GM23338 (cell line): ENCODE results near the gene BRCC3. TPM values are rescaled to one million over a fixed set of nuclear protein-coding genes. Genes with fewer than 3 reads are reported as not detected.

ENCODE experiments used
- ATAC-seq: fragments of 200-7000 bp; cut with Tn5 transposase; 3 replicates; pipeline ENCODE4 v1.9.1; 2020
- DNase-seq: peaks from one replicate; pipeline ENCODE4 v3.0.0-alpha.2; 2015; ENCODE audit warnings: low spot score
- H2AFZ ChIP-seq: fragments of 200-600 bp; sonication (generic); 2 replicates; pipeline ENCODE4 v1.8.0; 2016; ENCODE audit warnings: antibody characterized with exemption, mild to moderate bottlenecking, moderate library complexity
- H3F3A ChIP-seq: fragments of 200-600 bp; sonication (generic); replicated peaks from 2 replicates; pipeline ENCODE4 v1.8.0; 2017; ENCODE audit warnings: antibody characterized with exemption, mixed run types, low read depth
- H3K27ac ChIP-seq: fragments of 200-600 bp; sonication (generic); 2 replicates; pipeline ENCODE4 v1.6.1; 2016; ENCODE audit warnings: low read depth
- H3K27me3 ChIP-seq: fragments of 200-600 bp; sonication (generic); 2 replicates; pipeline ENCODE4 v1.8.0; 2016; ENCODE audit warnings: mild to moderate bottlenecking, mixed run types, moderate library complexity; ENCODE audit not compliant: insufficient read depth
- H3K36me3 ChIP-seq: fragments of 200-600 bp; sonication (generic); 2 replicates; pipeline ENCODE4 v1.8.0; 2016; ENCODE audit warnings: mild to moderate bottlenecking; ENCODE audit not compliant: insufficient read depth
- H3K4me1 ChIP-seq: fragments of 200-600 bp; sonication (generic); 2 replicates; pipeline ENCODE4 v1.8.0; 2016; ENCODE audit warnings: mild to moderate bottlenecking, moderate library complexity; ENCODE audit not compliant: insufficient read depth
- H3K4me2 ChIP-seq: fragments of 200-600 bp; sonication (generic); 2 replicates; pipeline ENCODE4 v1.7.1; 2017; ENCODE audit warnings: mixed run types
- H3K4me3 ChIP-seq: fragments of 200-600 bp; sonication (generic); 2 replicates; pipeline ENCODE4 v1.6.1; 2016; ENCODE audit warnings: mixed run types
- H3K79me2 ChIP-seq: fragments of 200-600 bp; sonication (generic); replicated peaks from 2 replicates; pipeline ENCODE4 v1.8.0; 2017; ENCODE audit warnings: mild to moderate bottlenecking; ENCODE audit not compliant: insufficient read depth
- H3K9me2 ChIP-seq: fragments of 200-600 bp; sonication (generic); 2 replicates; pipeline ENCODE4 v1.8.0; 2017; ENCODE audit not compliant: insufficient read depth
- H4K20me1 ChIP-seq: fragments of 200-600 bp; sonication (generic); replicated peaks from 2 replicates; pipeline ENCODE4 v1.8.0; 2017; ENCODE audit warnings: mild to moderate bottlenecking; ENCODE audit not compliant: insufficient read depth
- H3K27ac Mint-ChIP-seq: 2 replicates; pipeline ENCODE4 v1.8.0; 2020; ENCODE audit warnings: inconsistent platforms, mild to moderate bottlenecking, moderate library complexity, mixed read lengths
- H3K27me3 Mint-ChIP-seq: 3 replicates; pipeline ENCODE4 v1.8.0; 2022; ENCODE audit warnings: low read depth, mild to moderate bottlenecking, moderate library complexity, mixed read lengths, inconsistent platforms; ENCODE audit not compliant: insufficient read depth, poor library complexity
- H3K36me3 Mint-ChIP-seq: 3 replicates; pipeline ENCODE4 v1.8.0; 2021; ENCODE audit warnings: low read depth, mild to moderate bottlenecking, inconsistent platforms, moderate library complexity, mixed read lengths
- H3K4me1 Mint-ChIP-seq: 3 replicates; pipeline ENCODE4 v1.8.0; 2020; ENCODE audit warnings: mild to moderate bottlenecking, inconsistent platforms, mixed read lengths
- H3K4me3 Mint-ChIP-seq: 3 replicates; pipeline ENCODE4 v1.8.0; 2021; ENCODE audit warnings: moderate library complexity, mild to moderate bottlenecking, inconsistent platforms, mixed read lengths
- H3K9me3 Mint-ChIP-seq: 3 replicates; pipeline ENCODE4 v1.8.0; 2020; ENCODE audit warnings: moderate library complexity, mild to moderate bottlenecking, inconsistent platforms, mixed read lengths
- CREB1 ChIP-seq: fragments of 250-450 bp; sonication (Bioruptor Pico); IDR thresholded peaks from 2 replicates; pipeline ENCODE4 v1.5.0; 2020; ENCODE audit warnings: low read depth, mild to moderate bottlenecking, moderate library complexity
- EZH2 ChIP-seq: fragments of 200-600 bp; sonication (generic); IDR thresholded peaks from one replicate; pipeline ENCODE4 v1.8.0; 2017; ENCODE audit warnings: antibody characterized with exemption, mild to moderate bottlenecking, low read depth; ENCODE audit not compliant: unreplicated experiment
- JUNB ChIP-seq: IDR thresholded peaks from one replicate; pipeline ENCODE4 v1.6.1; 2016; ENCODE audit warnings: antibody characterized with exemption; ENCODE audit not compliant: unreplicated experiment
- ZNF114 ChIP-seq: fragments of 250-450 bp; sonication (Bioruptor Pico); IDR thresholded peaks from 2 replicates; pipeline ENCODE4 v1.5.0; 2020; ENCODE audit warnings: mild to moderate bottlenecking, moderate library complexity
- ZNF331 ChIP-seq: fragments of 250-450 bp; sonication (Bioruptor Pico); IDR thresholded peaks from 2 replicates; pipeline ENCODE4 v1.5.0; 2020; ENCODE audit warnings: low read depth, mild to moderate bottlenecking, moderate library complexity
- polyA plus RNA-seq: library from polyadenylated mRNA; unstranded; fragments of >200 nt; fragmentation: Nextera tagmentation; extraction: Ambion mirVana; gene quantifications from 2 replicates; pipeline ENCODE4 v1.2.1, GENCODE V29; 2016
- total RNA-seq: library from RNA; depleted of rRNA; stranded (reverse); fragments of >200 nt; shearing (Covaris generic); gene quantifications from 2 replicates; pipeline ENCODE4 v1.2.3, GENCODE V29; 2014
- TF ChIP-seq, protein P1 (sequence below): fragments of 250-450 bp; sonication (Bioruptor Pico); IDR thresholded peaks from 2 replicates; pipeline ENCODE4 v1.5.0; 2020; ENCODE audit warnings: mild to moderate bottlenecking, moderate library complexity
- TF ChIP-seq, protein P2 (sequence below): IDR thresholded peaks from 2 replicates; pipeline ENCODE4 v1.6.1; 2016; ENCODE audit warnings: antibody characterized with exemption
- TF ChIP-seq, protein P3 (sequence below): IDR thresholded peaks from one replicate; pipeline ENCODE4 v1.6.1; 2018; ENCODE audit warnings: antibody characterized with exemption; ENCODE audit not compliant: unreplicated experiment

The BRCC3 gene
- total and polyA plus RNA-seq, 2 experiments from 2014 or later, result 18.4 to 26.7 TPM

DNA sequence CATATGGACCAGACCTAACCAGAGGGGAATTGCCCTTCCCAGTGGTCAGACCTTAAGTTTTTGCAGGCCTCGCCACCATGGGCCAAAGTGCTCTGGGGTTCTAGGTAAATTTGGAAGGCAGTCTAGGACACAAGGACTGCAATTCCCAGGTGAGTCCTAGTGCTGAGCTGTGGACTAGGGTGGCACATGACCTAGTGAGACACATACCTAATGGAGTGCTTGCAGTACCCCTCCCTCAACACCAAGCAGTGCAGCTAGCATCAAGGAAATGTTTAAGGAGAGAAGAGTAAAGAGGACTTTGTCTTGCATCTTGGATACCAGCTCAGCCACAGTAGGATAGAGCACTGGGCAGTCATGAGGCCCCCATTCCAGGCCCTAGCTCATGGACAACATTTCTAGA is 60.8 kb downstream of the BRCC3 start (continued):
- TF ChIP-seq, protein P1, sequence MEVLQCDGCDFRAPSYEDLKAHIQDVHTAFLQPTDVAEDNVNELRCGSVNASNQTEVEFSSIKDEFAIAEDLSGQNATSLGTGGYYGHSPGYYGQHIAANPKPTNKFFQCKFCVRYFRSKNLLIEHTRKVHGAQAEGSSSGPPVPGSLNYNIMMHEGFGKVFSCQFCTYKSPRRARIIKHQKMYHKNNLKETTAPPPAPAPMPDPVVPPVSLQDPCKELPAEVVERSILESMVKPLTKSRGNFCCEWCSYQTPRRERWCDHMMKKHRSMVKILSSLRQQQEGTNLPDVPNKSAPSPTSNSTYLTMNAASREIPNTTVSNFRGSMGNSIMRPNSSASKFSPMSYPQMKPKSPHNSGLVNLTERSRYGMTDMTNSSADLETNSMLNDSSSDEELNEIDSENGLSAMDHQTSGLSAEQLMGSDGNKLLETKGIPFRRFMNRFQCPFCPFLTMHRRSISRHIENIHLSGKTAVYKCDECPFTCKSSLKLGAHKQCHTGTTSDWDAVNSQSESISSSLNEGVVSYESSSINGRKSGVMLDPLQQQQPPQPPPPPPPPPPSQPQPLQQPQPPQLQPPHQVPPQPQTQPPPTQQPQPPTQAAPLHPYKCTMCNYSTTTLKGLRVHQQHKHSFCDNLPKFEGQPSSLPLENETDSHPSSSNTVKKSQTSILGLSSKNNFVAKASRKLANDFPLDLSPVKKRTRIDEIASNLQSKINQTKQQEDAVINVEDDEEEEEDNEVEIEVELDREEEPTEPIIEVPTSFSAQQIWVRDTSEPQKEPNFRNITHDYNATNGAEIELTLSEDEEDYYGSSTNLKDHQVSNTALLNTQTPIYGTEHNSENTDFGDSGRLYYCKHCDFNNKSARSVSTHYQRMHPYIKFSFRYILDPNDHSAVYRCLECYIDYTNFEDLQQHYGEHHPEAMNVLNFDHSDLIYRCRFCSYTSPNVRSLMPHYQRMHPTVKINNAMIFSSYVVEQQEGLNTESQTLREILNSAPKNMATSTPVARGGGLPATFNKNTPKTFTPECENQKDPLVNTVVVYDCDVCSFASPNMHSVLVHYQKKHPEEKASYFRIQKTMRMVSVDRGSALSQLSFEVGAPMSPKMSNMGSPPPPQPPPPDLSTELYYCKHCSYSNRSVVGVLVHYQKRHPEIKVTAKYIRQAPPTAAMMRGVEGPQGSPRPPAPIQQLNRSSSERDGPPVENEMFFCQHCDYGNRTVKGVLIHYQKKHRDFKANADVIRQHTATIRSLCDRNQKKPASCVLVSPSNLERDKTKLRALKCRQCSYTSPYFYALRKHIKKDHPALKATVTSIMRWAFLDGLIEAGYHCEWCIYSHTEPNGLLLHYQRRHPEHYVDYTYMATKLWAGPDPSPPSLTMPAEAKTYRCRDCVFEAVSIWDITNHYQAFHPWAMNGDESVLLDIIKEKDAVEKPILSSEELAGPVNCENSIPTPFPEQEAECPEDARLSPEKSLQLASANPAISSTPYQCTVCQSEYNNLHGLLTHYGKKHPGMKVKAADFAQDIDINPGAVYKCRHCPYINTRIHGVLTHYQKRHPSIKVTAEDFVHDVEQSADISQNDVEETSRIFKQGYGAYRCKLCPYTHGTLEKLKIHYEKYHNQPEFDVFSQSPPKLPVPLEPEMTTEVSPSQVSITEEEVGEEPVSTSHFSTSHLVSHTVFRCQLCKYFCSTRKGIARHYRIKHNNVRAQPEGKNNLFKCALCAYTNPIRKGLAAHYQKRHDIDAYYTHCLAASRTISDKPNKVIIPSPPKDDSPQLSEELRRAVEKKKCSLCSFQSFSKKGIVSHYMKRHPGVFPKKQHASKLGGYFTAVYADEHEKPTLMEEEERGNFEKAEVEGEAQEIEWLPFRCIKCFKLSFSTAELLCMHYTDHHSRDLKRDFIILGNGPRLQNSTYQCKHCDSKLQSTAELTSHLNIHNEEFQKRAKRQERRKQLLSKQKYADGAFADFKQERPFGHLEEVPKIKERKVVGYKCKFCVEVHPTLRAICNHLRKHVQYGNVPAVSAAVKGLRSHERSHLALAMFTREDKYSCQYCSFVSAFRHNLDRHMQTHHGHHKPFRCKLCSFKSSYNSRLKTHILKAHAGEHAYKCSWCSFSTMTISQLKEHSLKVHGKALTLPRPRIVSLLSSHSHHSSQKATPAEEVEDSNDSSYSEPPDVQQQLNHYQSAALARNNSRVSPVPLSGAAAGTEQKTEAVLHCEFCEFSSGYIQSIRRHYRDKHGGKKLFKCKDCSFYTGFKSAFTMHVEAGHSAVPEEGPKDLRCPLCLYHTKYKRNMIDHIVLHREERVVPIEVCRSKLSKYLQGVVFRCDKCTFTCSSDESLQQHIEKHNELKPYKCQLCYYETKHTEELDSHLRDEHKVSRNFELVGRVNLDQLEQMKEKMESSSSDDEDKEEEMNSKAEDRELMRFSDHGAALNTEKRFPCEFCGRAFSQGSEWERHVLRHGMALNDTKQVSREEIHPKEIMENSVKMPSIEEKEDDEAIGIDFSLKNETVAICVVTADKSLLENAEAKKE, result no peak
- TF ChIP-seq, protein P2, sequence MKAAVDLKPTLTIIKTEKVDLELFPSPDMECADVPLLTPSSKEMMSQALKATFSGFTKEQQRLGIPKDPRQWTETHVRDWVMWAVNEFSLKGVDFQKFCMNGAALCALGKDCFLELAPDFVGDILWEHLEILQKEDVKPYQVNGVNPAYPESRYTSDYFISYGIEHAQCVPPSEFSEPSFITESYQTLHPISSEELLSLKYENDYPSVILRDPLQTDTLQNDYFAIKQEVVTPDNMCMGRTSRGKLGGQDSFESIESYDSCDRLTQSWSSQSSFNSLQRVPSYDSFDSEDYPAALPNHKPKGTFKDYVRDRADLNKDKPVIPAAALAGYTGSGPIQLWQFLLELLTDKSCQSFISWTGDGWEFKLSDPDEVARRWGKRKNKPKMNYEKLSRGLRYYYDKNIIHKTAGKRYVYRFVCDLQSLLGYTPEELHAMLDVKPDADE, result no peak
- TF ChIP-seq ZNF331 (CRISPR knock-in tag), result no peak

DNA sequence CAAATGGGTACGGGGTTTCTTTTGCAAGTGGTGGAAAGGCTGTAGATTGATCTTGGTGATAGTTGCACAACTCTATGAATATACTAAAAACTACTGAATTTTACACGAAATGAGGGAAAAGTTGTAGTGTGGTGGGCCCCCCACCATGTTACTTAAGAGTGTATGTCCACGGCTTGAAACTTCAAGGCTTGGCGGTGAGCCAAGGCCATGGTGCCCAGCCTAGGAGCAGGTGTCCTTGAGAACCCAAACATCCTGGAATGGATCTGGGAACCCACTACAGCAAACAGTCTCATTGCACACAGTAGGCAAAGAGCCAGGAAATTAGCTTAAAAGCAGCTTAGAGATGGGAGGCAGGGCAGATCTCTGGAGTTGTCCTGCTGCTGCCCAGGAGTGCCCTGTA is 62.9 kb downstream of the BRCC3 start:
- ATAC-seq (no peak), DNase-seq (no peak)
- no peak overlapping the region for H3K27ac Mint-ChIP-seq
- no peaks in the 10 kb centered on the region for H3F3A ChIP-seq
- no peaks in the 10 kb centered on the region for H3K79me2 ChIP-seq
- no peaks in the 10 kb centered on the region for H3K4me1 ChIP-seq
- H3K9me3 Mint-ChIP-seq, result no peaks in the 10 kb centered on the region; the same call in 2 of the 3 replicates
- H3K4me3 ChIP-seq, result no peak overlapping the region
- no peaks in the 10 kb centered on the region for H3K36me3 Mint-ChIP-seq
- H3K4me2 ChIP-seq, result no peak overlapping the region
- no peaks in the 10 kb centered on the region for H3K27me3 Mint-ChIP-seq
- no peaks in the 10 kb centered on the region for H3K9me2 ChIP-seq
- no peak overlapping the region for H3K27ac ChIP-seq
- no peaks in the 10 kb centered on the region for H3K27me3 ChIP-seq
- H2AFZ ChIP-seq, result no peak overlapping the region
- H3K4me1 Mint-ChIP-seq, result no peaks in the 10 kb centered on the region
- H3K36me3 ChIP-seq, result no peaks in the 10 kb centered on the region
- H4K20me1 ChIP-seq, result no peaks in the 10 kb centered on the region
- H3K4me3 Mint-ChIP-seq, result no peak overlapping the region
- TF ChIP-seq CREB1 (CRISPR knock-in tag) (no peak), ZNF114 (CRISPR knock-in tag) (no peak), JUNB (no peak), EZH2 (no peak)
- TF ChIP-seq, protein P3, sequence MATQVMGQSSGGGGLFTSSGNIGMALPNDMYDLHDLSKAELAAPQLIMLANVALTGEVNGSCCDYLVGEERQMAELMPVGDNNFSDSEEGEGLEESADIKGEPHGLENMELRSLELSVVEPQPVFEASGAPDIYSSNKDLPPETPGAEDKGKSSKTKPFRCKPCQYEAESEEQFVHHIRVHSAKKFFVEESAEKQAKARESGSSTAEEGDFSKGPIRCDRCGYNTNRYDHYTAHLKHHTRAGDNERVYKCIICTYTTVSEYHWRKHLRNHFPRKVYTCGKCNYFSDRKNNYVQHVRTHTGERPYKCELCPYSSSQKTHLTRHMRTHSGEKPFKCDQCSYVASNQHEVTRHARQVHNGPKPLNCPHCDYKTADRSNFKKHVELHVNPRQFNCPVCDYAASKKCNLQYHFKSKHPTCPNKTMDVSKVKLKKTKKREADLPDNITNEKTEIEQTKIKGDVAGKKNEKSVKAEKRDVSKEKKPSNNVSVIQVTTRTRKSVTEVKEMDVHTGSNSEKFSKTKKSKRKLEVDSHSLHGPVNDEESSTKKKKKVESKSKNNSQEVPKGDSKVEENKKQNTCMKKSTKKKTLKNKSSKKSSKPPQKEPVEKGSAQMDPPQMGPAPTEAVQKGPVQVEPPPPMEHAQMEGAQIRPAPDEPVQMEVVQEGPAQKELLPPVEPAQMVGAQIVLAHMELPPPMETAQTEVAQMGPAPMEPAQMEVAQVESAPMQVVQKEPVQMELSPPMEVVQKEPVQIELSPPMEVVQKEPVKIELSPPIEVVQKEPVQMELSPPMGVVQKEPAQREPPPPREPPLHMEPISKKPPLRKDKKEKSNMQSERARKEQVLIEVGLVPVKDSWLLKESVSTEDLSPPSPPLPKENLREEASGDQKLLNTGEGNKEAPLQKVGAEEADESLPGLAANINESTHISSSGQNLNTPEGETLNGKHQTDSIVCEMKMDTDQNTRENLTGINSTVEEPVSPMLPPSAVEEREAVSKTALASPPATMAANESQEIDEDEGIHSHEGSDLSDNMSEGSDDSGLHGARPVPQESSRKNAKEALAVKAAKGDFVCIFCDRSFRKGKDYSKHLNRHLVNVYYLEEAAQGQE, result no peak
